GM12878 (cell line): Measurements from ENCODE around the gene CDH15.

Experiments
- BCL11A ChIP-seq: IDR thresholded peaks from 2 replicates; pipeline ENCODE4 v1.6.1; 2011; ENCODE audit warnings: low read depth, low read length
- BCL3 ChIP-seq: IDR thresholded peaks from 2 replicates; pipeline ENCODE4 v1.6.1; 2011; ENCODE audit warnings: borderline replicate concordance, low read depth, mild to moderate bottlenecking, moderate library complexity, low read length; ENCODE audit not compliant: insufficient read depth, poor library complexity, severe bottlenecking
- CTCF ChIP-seq, 3 experiments: IDR thresholded peaks in 2 of 3; conservative IDR thresholded peaks in 1 of 3; 2 replicates each; pipeline ENCODE4 v1.5.1; 2011; ENCODE audit warnings: low read depth in 3 of 3, low read length in 3 of 3, mild to moderate bottlenecking in 3 of 3, control low read depth in 2 of 3, moderate library complexity in 2 of 3, inconsistent platforms in 1 of 3, mixed read lengths in 1 of 3; ENCODE audit not compliant: control insufficient read depth in 2 of 3, insufficient read depth in 1 of 3; ENCODE audit errors: extremely low read depth in 1 of 3
- ESRRA ChIP-seq: IDR thresholded peaks from 2 replicates; pipeline ENCODE4 v1.6.1; 2012; ENCODE audit warnings: mild to moderate bottlenecking, low read length, improper control_type of control experiment
- FOS ChIP-seq: IDR thresholded peaks from 3 replicates; pipeline ENCODE4 v1.6.1; 2011; ENCODE audit warnings: borderline replicate concordance; ENCODE audit not compliant: insufficient read length; ENCODE audit errors: extremely low read depth
- POLR2A ChIP-seq: IDR thresholded peaks from 2 replicates; pipeline ENCODE4 v1.6.1; 2011; ENCODE audit warnings: low read depth, mild to moderate bottlenecking, low read length
- RAD21 ChIP-seq: IDR thresholded peaks from 2 replicates; pipeline ENCODE4 v1.6.1; 2011; ENCODE audit warnings: mild to moderate bottlenecking, low read depth, low read length, moderate library complexity; ENCODE audit not compliant: insufficient read depth

GRCh38 chr16:89130448-89130847 lies 41.1 kb upstream of the CDH15 start:
- TF ChIP-seq CTCF (IDR thresholded peaks at IDR 0.05 in 2 of 3, conservative IDR thresholded peaks at IDR 0.05 in 1 of 3; ENCODE audit: control insufficient read depth in 2 of 3, extremely low read depth in 1 of 3, insufficient read depth in 1 of 3, low read depth in 3 of 3, low read length in 3 of 3) (no peak), FOS (no peak), ESRRA (no peak), BCL11A (no peak), POLR2A (no peak), RAD21 (no peak), BCL3 (no peak)
